ENCODE measurements around the gene CLIC4.
"Not testable (repeated sequence)": the region's sequence is repeated elsewhere in the genome, so short reads cannot be mapped to it uniquely, and the experiment has no call there.

The CLIC4 gene

DNA sequence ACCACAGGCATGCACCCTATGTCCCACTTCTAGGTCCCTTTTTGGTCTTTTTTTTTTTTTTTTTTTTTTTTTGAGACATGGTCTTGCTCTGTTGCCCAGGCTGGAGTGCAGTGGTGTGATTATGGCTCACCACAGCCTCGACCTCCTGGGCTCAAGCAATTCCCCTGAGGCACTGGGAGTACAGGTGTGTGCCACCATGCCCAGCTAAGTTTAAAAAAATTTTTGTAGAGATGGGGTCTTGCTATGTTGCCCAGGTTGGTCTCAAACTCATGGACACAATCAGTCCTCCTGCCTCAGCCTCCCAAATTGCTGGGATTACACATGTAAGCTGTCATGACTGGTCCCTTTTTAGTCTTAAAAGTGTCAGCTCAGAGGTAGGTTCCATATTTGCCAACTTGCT is 75.0 kb downstream of the CLIC4 start:
- DNase-seq (ENCODE audit: low spot score), result not testable (repeated sequence)

DNA sequence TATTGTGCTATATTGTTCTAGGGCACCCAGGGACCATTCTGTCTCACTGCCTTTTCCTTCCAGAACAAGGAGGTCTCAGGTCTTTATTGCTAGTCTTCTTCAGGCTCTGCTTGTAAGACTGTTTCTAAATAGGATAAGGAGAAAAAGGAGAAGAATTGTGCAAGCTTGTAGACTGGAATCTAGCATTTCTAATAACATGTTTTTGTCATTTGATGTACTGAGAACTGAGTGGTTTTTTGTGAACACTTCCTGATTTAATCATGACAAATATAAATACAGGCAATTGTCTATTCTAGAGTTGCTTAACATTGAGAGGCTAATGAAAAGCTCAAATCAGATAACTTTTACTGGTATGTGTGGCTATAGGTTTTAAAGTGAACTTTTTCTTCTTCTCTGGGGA is 77.6 kb downstream of the CLIC4 start:
- no peak for DNase-seq (ENCODE audit: low spot score)

DNA sequence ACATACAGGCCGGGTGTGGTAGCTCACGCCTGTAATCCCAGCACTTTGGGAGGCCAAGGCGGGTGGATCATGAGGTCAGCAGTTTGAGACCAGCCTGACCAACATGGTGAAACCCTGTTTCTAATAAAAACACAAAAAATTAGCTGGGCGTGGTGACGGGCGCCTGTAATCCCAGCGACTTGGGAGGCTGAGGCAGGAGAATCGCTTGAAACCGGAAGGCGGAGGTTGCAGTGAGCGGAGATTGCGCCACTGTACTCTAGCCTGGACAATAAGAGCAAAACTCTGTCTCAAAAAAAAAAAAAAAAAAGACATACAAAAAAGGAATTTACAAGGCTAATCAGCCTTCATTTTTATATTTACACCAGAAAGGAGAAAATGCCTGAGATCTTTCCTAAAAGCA is 78.2 kb downstream of the CLIC4 start:
- not testable (repeated sequence) for DNase-seq (ENCODE audit: low spot score)

DNA sequence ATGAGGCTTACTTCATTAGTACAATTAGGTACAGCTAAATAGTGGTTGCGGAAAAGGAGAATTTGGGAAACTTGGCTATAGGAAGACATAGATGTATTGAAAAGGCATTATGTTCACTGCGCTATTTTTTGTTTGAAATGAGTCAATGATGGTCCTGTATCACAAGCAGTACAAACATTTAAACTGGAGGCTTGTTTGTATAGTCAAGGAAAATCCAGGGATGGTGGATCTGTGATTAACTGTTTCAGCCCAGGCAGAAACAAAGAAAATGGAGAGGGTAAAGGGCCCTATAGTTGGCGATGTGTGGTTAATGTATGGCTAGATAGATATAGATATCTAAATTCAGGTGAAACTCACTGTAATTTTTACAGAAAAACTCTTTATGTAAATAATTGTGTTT is 79.9 kb downstream of the CLIC4 start:
- no peak for DNase-seq (ENCODE audit: low spot score)

DNA sequence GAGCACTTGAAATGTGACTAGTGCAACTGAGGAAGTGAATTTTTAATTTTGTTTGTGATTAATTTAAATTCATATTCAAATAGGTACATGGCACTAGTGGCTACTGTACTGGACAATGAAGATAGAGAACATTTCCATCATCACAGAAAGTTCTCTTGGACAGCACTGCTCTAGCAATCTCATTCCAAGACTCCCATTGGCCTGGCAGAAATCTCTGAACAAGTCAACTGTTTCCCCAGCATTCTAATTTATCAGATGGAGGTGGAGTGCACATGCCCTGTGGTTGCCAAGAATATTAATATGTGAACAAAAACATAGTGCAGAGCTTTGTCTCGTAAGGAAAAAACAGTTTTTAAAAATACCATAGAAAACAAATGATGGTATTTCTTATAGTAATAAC is 81.3 kb downstream of the CLIC4 start:
- DNase-seq (ENCODE audit: low spot score), result no peak

DNA sequence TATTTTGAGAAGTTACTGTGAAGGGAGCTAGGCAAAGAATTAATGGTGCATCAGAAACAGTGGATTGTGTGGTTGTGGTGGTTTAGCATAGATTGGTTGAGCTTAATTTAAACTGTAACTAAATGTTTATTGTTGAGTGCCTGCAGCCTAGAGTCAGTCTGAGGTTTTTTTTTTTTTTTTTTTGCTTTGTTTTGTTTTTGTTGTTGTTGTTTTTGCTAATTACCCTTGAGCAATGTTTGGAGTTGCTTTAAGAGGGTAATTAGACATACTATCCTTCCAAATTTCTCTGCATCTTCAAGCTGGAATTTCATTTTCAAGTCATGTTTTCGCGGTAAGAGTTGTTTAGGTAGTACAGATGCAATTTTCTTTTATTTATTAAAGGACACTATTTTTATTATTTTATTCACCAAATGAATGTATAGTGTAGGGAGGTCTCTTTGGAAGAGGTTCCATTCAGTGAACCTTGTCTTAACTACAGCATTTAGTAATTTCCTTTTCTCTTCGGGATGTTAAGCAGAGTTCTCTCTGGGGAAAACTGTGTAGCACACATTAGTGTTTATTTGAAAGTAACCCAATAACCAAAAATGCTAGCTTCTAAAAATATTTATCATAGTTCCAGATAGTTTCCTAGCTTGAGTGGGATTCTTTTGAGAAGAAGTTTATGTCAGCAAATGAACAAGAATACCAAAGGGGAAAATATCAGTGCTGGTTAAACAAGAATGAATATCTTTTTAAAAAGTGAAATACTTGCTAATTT is 82.3 kb downstream of the CLIC4 start:
- no peak for DNase-seq (ENCODE audit: low spot score)

DNA sequence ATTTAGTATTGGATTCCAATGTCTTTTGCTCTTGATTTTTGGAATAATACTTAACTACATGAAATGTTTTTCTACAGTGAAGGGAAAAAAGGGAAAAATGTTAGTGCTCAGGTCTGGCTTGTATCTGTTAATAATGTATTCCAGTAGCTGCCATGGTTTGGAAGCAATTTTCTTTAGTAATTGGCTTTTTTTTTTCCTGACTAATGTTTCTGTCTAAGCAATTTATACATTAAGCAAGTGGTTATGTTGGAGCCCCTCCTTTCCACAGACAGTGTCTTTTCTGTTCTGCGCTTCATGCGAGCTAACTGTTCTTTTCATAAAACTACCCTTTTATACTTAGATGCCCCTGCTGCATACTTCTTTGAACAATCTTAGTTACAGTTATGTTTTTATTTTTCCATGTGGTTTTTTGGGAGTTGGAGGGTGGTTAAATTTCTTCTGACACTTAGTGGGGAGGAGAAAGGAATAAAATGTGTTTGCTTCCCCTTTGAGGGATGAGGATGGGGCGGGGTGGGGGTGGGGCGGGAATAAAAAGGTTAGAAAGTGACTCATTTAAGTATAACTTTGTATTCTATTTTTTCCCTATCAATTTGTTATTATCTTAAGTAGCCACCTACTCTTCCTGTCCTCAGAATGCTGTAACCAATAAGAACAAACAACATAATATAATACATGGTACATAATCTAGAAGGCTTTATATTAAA is 83.1 kb downstream of the CLIC4 start:
- no peak for DNase-seq (ENCODE audit: low spot score)

DNA sequence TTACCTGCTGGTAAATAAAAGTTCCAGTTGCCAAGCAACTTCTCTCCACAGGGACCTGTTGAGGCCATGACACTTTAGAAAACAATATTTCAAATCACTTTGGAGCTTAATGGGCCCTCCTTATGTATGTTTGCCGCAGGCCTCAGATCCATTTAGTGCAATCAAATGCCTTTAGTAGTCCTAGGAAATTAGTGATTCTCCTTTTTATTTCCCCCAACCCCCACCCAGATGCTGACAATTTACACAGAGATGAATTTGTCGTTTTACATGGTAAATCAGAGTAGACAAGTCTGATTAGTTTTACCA is 83.6 kb downstream of the CLIC4 start:
- DNase-seq (ENCODE audit: low spot score), result no peak

DNA sequence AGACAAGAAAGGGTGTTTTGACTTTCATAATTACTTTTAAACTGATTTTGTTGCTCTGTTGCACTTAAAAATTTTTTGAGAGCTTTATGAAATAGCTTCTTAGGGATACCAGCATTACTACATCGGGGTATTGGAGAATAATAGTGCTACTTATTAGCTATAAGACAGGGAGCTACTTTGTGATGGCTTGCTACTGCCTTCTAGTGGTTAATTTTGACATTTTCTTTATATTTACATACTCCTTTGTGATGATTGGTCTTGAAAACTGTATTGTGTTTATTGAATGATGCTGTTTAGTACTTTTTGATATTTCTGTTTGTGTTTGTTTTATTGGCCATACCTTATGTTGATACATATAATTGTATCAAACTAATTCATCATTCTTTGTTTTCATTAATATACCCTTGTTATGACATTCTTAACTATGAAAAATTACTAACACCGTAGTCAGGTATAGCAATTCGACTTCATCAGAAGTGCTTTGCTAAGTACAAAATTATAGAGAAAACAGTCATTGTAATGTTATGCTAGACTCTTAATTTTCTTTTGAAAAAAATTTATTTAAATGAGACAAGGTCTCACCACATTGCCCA is 85.5 kb downstream of the CLIC4 start:
- peak; percentile 70 for DNase-seq (ENCODE audit: low spot score)

DNA sequence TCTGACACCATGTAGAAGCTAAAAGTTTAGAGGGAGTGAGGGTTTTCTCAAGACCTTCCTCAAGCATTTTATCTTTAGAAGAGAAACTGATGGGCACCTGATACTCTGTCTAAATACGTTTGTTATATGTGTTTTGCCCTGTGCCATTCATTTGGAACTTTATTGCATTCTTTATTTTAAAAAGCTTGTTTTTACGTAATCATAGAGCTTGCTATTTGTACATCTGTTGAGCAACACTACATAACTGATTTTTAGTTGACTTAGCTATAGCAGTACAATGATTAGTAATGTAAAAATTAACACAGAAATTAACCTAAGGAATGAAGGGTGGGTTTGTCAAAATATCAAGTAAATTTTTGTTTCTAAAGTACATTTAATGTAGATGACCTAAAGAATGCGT is 96.3 kb downstream of the CLIC4 start:
- no peak for DNase-seq (ENCODE audit: low spot score)

DNA sequence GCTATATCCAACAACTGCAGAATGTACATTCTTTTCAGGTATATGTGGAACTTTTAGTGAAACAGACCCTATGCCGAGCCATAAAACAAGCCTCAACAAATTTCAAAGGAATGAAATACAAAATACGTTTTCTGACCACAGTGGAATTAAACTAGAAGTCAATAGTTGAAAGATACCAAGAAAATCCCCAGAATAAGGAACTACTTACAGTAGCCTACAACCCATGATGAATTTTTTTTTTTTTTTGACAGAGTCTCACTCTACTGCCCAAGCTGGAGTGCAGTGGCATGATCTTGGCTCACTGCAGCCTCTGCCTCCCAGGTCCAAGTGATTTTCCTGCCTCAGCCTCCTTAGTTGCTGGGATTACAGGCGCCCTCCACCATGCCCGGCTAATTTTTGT is 101.4 kb downstream of the CLIC4 start:
- no peak for DNase-seq (ENCODE audit: low spot score)

DNA sequence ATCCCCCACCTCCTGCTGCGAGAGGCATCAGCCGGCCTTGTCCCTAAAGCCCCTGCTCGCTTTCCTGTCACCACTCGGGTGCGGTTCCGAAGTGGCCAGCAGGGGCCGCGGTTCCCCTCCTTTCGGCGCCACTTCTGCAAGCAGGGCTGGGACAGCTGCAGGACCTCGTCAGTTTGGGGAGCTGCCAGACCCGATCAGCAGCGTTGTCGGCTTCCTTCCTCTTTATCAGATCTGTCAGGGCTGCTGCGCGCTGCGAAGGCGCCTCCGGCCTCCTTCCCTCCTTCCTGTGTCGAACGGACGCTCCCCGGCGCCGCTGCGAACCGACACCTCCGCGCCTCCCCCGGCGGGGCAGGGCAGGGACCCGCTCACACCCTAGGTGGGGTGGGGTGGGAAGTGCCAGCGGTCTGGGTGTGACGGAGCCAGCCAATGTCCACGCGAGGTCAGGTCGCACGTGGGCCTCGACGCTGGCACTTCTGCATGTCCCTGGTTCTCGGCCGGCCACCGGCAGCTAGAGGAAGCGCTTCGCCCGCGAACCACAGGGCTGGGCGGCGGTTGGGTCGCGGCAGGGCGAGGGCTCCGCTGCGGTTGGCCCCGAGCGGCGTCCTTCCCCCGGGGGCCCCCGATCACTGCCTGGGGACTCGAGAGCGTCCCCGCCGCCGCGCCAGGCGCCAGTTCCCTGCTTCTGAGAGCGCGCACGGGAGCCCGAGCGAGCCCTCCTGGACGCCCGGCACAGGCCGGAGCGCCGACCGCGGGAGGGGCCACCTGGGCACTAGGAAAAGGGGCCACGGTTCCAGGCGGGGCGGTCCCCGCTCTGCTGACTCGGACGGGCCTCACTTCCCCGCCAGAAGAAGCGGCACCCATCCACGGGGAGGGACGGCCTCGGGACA is 103.0 kb downstream of the CLIC4 start:
- DNase-seq (ENCODE audit: low spot score), result peak; percentile 80

DNA sequence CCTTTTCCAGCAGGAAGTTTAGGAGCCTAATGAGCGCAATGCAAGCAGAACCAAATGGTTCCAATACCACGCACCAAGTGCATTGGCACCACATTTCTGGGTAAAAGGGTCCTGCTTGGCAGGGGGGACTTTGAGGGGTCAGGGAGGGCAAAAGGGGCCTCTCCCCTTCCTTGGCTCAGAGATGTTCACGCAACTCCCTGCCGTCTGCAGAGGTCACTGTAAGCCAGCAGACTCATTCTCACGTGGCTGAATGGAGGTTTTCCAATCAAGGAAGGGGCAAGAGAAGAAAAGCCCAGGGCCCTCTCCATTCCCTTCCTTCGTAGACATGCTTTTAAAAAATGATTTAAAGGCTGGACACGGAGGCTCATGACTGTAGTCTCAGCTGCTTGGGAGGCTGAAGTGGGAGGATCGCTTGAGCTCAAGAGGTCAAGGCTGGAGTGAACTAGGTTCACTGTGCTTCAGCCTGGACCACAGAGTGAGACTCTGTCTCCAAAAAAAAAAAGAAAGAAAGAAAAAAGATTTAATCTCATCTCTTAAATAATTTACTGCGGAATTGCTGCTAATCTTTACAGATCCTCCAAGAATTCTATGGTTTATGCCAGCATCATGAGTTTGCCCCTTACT is 104.5 kb downstream of the CLIC4 start:
- DNase-seq (ENCODE audit: low spot score), result no peak

DNA sequence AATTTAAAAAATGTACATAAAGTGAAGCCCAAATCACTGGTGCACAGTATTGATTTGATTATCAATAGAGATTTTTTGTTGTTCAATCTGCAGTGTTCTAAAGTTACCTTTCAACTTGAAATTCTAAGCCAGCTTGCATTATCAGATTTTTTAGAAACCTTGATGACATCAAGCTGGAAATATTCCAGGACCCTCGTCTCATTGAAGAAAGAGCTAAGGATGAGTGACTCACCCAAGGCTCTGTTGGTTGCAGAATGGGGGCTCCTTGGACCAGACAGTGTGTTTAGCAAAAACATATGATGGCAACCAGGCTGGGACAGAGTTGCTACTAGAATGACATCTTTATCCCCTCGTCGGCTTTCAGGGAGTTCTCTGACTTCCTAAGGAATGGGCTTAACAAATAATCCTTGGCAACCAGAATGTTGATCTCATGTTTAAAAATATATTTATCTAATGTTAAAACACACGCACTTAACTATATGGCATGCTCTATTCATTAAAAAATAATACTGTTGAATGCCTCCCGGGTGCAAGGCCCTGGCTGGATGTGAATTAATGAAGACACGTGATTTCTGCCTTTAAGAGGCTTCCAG is 105.2 kb downstream of the CLIC4 start:
- peak; percentile 19 for DNase-seq (ENCODE audit: low spot score)

DNA sequence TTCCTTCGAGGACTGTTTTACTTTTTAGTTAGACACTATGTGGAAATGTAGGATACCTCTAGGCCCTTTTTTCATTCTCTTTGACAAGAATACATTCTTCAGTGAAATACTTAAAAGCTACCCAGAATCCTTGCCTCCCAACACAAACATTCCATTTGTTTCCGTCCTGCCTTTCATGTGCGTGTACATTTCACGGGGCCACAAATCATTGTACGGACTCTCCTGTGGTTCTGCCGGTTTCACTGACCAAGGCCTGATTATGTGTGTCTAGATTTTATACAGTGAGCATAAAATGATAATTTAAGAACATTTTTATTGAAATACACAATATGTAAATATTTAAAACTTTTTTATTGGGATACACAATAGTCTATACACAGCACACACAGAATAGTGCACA is 108.4 kb downstream of the CLIC4 start:
- DNase-seq (ENCODE audit: low spot score), result no peak

DNA sequence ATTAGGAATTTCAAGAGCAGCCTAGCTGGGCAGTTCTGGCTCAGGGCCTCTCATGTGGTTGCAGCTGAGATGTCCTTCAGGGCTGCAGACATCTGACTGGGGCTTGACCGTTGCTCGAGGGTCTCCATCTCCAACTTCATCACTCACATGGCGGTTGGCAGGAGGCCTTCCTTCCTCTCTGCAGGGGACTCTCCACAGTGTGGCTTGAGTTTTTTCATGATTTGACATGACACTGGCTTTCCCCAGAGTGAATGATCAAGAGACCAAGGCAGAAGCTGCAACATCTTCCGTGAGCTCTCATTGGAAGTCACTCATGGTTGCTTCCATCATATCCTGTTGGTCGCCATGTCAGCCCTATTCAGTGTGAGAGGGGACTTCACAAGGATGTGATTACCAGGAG is 110.2 kb downstream of the CLIC4 start:
- DNase-seq (ENCODE audit: low spot score), result no peak

DNA sequence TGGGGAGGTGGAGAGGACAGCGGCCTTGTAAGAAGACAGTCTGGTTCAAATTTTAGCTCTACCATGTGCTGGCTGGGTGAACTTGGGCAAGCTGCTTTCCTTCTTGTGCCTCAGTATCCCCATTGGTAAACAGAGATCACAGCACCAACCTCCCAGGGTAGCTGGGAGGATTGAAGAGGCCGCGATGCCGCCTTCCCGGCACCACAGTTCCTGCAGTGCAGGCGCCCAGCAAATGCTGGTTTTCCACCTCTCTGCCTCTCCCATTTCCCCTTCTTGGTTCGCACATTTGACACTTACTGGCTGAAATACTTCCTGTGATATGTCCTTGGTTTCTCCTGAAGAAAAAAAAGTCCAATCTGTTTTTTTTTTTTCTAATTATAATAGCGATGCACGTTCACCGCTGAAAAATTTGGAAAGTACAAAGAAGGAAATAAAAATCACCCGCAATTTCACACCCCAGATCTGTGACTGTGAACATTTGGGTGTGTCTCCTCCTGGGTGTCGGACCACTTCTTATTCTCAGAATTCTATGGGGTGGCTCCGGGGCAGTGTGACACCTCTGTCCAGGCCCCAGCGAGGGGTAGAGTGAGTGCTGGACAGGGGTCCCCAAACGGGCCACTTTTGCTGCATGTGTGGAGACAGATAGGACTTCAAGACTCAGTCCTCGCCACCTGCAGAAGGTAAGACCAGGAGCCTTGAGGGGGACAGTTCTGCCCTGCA is 111.7 kb downstream of the CLIC4 start:
- DNase-seq (ENCODE audit: low spot score), result no peak

DNA sequence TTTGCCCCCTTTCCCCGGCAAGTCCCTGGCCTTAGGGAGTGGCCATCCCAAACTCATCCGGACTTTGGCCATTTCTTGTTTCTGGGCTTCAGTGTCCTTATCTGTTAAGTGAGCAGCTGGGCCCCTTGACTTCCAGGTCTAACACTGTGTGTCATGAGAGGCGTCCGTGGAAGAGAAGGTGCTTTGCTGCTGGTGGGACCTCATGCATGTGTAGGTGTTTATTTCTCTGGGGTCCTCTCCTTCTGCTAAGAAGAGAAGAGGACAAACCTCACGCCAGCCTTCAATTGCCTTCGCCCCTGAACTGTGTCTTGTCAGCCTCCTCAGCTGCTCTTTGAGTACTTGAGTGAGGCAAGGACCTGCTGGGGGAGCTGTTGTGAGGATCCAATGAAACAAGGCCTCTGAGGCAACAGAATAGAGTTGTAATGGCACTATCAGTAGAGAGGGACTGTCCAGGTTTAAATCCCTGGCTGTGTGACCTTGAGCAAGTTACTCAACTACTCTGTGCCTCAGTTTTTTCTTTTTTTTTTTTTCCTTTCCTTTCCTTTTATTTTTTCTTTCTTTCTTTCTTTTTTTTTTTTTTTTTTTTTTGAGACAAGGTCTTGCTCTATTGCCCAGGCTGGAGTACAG is 112.4 kb downstream of the CLIC4 start:
- DNase-seq (ENCODE audit: low spot score), result no peak

DNA sequence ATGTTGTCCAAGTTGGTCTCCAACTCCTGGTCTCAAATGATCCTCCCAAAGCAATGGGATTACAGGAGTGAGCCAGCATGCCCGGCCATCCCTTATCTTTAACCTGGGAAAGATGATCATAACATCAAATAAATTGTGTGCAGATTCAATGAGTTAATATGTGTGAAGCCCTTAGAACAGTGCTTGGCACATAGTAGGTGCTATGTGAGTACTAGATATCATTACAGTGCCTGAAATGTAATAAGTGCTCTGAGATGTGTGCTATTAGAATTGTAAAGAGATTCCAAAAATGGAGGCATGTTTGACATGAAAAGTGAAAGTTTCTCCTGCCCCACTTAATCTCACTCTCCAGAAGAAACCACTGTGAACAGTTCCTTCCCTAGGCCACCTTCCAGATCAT is 113.0 kb downstream of the CLIC4 start:
- no peak for DNase-seq (ENCODE audit: low spot score)

Data from kidney tubule cell (primary cell).